C4-2B (cell line): ENCODE measurements around the gene HOXA2.

ENCODE experiments used
- CTCF ChIP-seq: fragments of 450-650 bp; conservative IDR thresholded peaks from 2 replicates; pipeline ENCODE4 v1.5.1; 2017; ENCODE audit warnings: mild to moderate bottlenecking
- ZFX ChIP-seq: fragments of 450-650 bp; IDR thresholded peaks from 2 replicates; pipeline ENCODE4 v1.6.1; 2017

- peak; percentile 45 for TF ChIP-seq CTCF
- peak; percentile 58 for TF ChIP-seq ZFX
These were observed 27.5 kb upstream of the HOXA2 start for GRCh38 chr7:27129729-27130539.
